ENCODE measurements around the gene PHRF1. TPM values are rescaled to one million over a fixed set of nuclear protein-coding genes. Genes with fewer than 3 reads are reported as not detected.

Gene PHRF1
- polyA plus RNA-seq, 1 of the 3 experiments (the other 2 are of a cell fraction), result 22.7 TPM

DNA sequence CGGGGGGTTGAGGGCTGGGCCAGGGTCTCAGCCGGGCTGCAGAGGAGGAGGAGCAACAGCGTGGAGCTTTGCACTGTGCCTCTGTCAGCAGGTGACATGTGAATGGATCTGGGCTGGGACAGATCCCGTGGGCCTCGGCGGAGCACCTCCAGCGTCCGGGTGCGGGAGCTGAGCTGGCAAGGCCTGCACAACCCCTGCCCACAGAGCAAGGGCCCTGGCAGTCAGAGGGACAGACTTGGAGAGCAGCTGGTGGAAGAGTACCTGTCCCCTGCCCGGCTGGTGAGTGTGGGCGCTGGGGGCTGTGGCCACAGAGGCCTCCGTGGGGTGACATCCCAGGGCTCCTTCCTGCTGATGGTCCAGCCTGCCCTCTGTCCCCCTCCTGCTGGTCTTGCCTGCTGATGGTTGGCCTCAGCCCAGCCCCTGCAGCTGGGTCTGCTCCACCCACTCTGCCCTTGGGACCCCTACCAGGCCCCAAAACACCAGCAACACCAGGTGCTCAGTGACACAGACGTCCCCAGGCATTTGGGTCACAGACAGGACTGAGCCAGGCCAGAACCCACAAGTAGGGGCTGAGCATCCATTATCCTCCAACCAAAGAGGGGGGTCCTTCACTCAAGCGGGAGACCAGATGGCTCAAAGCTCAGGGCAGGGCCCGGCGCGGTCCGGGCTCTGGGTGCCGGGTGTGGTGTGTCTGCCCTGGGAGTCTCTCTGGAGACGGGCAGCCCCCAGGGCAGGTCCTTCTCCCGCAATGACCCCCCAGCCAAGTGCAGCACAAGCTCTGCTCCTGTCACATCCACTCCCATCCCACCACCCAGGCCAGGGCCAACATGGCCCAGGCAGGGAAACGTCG, 35.5 kb upstream of the PHRF1 start:
- Histone ChIP-seq H3K27ac (ENCODE audit: low read depth in 2 of 2, low read length in 1 of 2) (no peak overlapping the region), H3K79me2 (ENCODE audit: insufficient read depth) (no peaks in the 10 kb centered on the region), H3K36me3 (replicated peaks in 1 of 2; ENCODE audit: control insufficient read depth in 1 of 2, insufficient read depth in 2 of 2, low read length in 1 of 2) (no peaks in the 10 kb centered on the region), H3K4me2 (no peak overlapping the region), H3K9me2 (no peaks in the 10 kb centered on the region), H3K9ac (no peak overlapping the region), H3K4me1 (ENCODE audit: control insufficient read depth in 1 of 2, insufficient read depth in 2 of 2, low read depth in 1 of 2, low read length in 1 of 2) (peaks cover 0 to 3% of the 10 kb centered on the region in 2 experiments; a peak in 1 of 4 replicates), H3K9me3 (no peaks in the 10 kb centered on the region), H3K4me3 (ENCODE audit: low read depth in 2 of 2, low read length in 1 of 2) (no peak overlapping the region), H3K27me3 (ENCODE audit: insufficient read depth) (no peaks in the 10 kb centered on the region), H3F3A (replicated peaks; ENCODE audit: insufficient read depth) (no peaks in the 10 kb centered on the region), H2AFZ (ENCODE audit: low read depth) (no peak overlapping the region), H4K20me1 (ENCODE audit: insufficient read depth) (no peaks in the 10 kb centered on the region)
- 86% methylated on average over 8 of the region's 23 CpGs for WGBS (ENCODE audit: low lambda C conversion rate)
- ChIA-PET CTCF (interaction anchor here (1.0 to 2.0 kb wide), 2 partner anchors 10 to 22 kb away, joined by 3 to 7 read pairs; no protein-coding TSS in a partner anchor), POLR2A (no interaction called here)
- no peak for DNase-seq
- TF ChIP-seq POLR2AphosphoS5 (IDR thresholded peaks at IDR 0.05; ENCODE audit: low read depth, low read length), result no peak

DNA sequence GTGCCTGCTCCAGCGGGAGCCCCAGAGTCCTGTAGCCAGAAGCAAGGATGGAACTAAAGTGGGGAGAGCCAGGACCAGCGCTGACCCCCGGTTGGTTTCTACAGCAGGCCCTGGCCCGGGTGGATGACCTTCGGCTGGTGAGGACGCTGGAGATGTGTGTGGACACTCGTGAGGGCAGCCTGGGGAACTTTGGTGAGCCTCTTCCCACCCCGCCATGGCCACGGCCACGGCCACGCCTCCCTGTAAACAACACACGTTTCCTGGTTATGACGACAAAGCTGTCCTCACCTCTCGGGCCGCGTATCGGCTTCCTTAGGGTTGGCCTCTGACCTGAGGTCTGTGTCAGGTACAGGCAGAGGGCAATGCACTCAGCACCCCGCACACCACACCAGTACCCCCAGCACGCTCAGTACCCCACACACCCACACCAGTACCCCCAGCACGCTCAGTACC, 34.8 kb upstream of the PHRF1 start:
- H3K9me2 ChIP-seq, result no peaks in the 10 kb centered on the region
- H3K4me2 ChIP-seq, result no peak overlapping the region
- no peaks in the 10 kb centered on the region for H3K36me3 ChIP-seq (replicated peaks in 1 of 2; ENCODE audit: control insufficient read depth in 1 of 2, insufficient read depth in 2 of 2, low read length in 1 of 2)

DNA sequence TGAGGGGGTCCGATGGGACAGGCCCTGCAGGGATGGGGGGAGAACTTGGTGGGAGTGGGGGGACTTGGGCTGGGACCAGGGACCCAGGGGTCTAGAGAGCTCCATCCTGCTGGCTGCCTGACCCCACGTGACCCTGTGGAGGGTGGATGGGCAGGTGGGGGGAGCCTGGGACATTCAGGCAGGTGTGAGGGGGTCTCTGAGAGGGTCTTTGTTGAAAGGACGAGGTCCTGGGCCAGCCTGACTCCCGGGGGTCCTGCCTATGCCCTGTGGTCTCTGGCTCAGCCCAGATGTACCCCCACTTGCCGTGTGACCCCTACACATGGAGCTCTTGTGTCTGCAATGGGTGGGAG, 31.5 kb upstream of the PHRF1 start:
- H3K79me2 ChIP-seq (ENCODE audit: insufficient read depth), result no peaks in the 10 kb centered on the region
- no peak overlapping the region for H3K27ac ChIP-seq (ENCODE audit: low read depth in 2 of 2, low read length in 1 of 2)
- CTCF ChIA-PET, result interaction anchor here (0.8 to 1.9 kb wide), 3 partner anchors 9 to 17 kb away, joined by 3 to 12 read pairs (median 3); partner anchors contain the start of gene HRAS
- H3K9me3 ChIP-seq, result no peaks in the 10 kb centered on the region
- no peaks in the 10 kb centered on the region for H3K27me3 ChIP-seq (ENCODE audit: insufficient read depth)
- H3F3A ChIP-seq (replicated peaks; ENCODE audit: insufficient read depth), result no peaks in the 10 kb centered on the region
- DNase-seq, result no peak
- no peak overlapping the region for H3K9ac ChIP-seq
- POLR2A ChIA-PET, result no interaction called here
- no peak overlapping the region for H2AFZ ChIP-seq (ENCODE audit: low read depth)
- H3K4me1 ChIP-seq (ENCODE audit: control insufficient read depth in 1 of 2, insufficient read depth in 2 of 2, low read depth in 1 of 2, low read length in 1 of 2), result no peaks in the 10 kb centered on the region
- H3K4me3 ChIP-seq (ENCODE audit: low read depth in 2 of 2, low read length in 1 of 2), result no peak overlapping the region
- WGBS (ENCODE audit: low lambda C conversion rate), result 34% methylated on average over 4 of the region's 5 CpGs
- no peaks in the 10 kb centered on the region for H3K9me2 ChIP-seq
- no peaks in the 10 kb centered on the region for H3K36me3 ChIP-seq (replicated peaks in 1 of 2; ENCODE audit: control insufficient read depth in 1 of 2, insufficient read depth in 2 of 2, low read length in 1 of 2)
- no peak overlapping the region for H3K4me2 ChIP-seq
- no peaks in the 10 kb centered on the region for H4K20me1 ChIP-seq (ENCODE audit: insufficient read depth)
- TF ChIP-seq REST (IDR thresholded peaks at IDR 0.05; ENCODE audit: low read depth, low read length) (no peak), TAF1 (IDR thresholded peaks at IDR 0.05; ENCODE audit: borderline replicate concordance, low read depth, low read length) (no peak), MXI1 (IDR thresholded peaks at IDR 0.05; ENCODE audit: low read depth, low read length) (no peak), FOXM1 (IDR thresholded peaks at IDR 0.05; ENCODE audit: low read depth) (no peak), YY1 (IDR thresholded peaks at IDR 0.05; ENCODE audit: low read depth) (no peak), SMC3 (IDR thresholded peaks at IDR 0.05; ENCODE audit: low read depth, low read length) (no peak), FOSL2 (IDR thresholded peaks at IDR 0.05; ENCODE audit: borderline replicate concordance, low read depth) (no peak)

More for the DNA sequence above, 34.8 kb upstream of the PHRF1 start:
- no peaks in the 10 kb centered on the region for H3K4me1 ChIP-seq (ENCODE audit: control insufficient read depth in 1 of 2, insufficient read depth in 2 of 2, low read depth in 1 of 2, low read length in 1 of 2)
- H3K27ac ChIP-seq (ENCODE audit: low read depth in 2 of 2, low read length in 1 of 2), result no peak overlapping the region
- H3K9me3 ChIP-seq, result no peaks in the 10 kb centered on the region
- H3K4me3 ChIP-seq (ENCODE audit: low read depth in 2 of 2, low read length in 1 of 2), result no peak overlapping the region
- 88% methylated on average over 14 of the region's 20 CpGs for WGBS (ENCODE audit: low lambda C conversion rate)
- no peaks in the 10 kb centered on the region for H4K20me1 ChIP-seq (ENCODE audit: insufficient read depth)
- TF ChIP-seq RXRA (IDR thresholded peaks at IDR 0.05; ENCODE audit: borderline replicate concordance, low read depth) (no peak), MAX (IDR thresholded peaks at IDR 0.05; ENCODE audit: low read depth) (no peak), TCF12 (IDR thresholded peaks at IDR 0.05) (no peak), RFX5 (IDR thresholded peaks at IDR 0.05; ENCODE audit: low read length) (no peak), NFIC (IDR thresholded peaks at IDR 0.05; ENCODE audit: borderline replicate concordance) (no peak), FOXM1 (IDR thresholded peaks at IDR 0.05; ENCODE audit: low read depth) (no peak)
- TF ChIP-seq, protein P1, sequence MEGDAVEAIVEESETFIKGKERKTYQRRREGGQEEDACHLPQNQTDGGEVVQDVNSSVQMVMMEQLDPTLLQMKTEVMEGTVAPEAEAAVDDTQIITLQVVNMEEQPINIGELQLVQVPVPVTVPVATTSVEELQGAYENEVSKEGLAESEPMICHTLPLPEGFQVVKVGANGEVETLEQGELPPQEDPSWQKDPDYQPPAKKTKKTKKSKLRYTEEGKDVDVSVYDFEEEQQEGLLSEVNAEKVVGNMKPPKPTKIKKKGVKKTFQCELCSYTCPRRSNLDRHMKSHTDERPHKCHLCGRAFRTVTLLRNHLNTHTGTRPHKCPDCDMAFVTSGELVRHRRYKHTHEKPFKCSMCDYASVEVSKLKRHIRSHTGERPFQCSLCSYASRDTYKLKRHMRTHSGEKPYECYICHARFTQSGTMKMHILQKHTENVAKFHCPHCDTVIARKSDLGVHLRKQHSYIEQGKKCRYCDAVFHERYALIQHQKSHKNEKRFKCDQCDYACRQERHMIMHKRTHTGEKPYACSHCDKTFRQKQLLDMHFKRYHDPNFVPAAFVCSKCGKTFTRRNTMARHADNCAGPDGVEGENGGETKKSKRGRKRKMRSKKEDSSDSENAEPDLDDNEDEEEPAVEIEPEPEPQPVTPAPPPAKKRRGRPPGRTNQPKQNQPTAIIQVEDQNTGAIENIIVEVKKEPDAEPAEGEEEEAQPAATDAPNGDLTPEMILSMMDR (IDR thresholded peaks at IDR 0.05), result no peak
- H3K27me3 ChIP-seq (ENCODE audit: insufficient read depth), result no peaks in the 10 kb centered on the region
- DNase-seq, result no peak
- H3K79me2 ChIP-seq (ENCODE audit: insufficient read depth), result no peaks in the 10 kb centered on the region
- POLR2A ChIA-PET, result no interaction called here
- H3K9ac ChIP-seq, result no peak overlapping the region
- H2AFZ ChIP-seq (ENCODE audit: low read depth), result no peak overlapping the region
- CTCF ChIA-PET, result interaction anchor here (2.0 kb wide), 1 partner anchor 22 kb away, joined by 7 read pairs; no protein-coding TSS in a partner anchor
- no peaks in the 10 kb centered on the region for H3F3A ChIP-seq (replicated peaks; ENCODE audit: insufficient read depth)
